Pulmonary artery endothelial cell (primary cell): Measurements from ENCODE around the gene SLC9A3. TPM values are rescaled to one million over a fixed set of nuclear protein-coding genes. Genes with fewer than 3 reads are reported as not detected.

ENCODE experiments used
- DNase-seq: peaks from one replicate; pipeline ENCODE4 v3.0.0-alpha.2; 2011; ENCODE audit warnings: low read depth, low spot score
- total RNA-seq: library from RNA; depleted of rRNA; stranded (reverse); fragments of >200 nt; gene quantifications from 2 replicates; pipeline ENCODE4 v1.2.3, GENCODE V29; 2014

Gene SLC9A3
- total RNA-seq, 1 donor from 2014 or later = 0.92 TPM

DNA sequence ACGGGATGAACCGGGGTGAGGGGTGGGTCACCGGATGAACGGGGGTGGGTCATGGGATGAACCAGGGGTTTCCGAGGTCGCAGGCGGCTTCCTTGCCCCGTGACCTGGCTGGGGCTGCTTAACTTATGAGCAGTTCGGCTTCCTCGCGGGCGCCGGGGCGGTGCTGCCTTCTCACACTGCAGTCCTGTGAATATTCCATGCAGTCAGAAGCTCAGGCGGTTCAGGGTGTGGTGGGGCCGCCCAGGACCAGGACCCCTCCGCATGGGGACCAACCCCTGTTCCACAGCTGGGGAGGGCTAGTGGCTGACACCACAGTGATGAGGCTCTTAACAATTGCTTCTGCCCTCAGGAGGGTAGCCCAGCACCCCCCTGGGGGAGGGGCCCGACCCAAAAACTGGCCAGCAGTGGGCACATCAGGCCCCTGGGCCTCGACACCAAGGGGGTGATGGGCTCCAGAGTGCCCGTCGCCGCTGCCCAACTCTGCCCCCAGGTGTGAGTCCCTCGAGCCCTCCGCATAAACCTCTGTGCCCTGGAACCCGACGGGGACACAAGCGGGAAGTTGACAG, 30.9 kb upstream of the SLC9A3 start:
- no peak for DNase-seq

DNA sequence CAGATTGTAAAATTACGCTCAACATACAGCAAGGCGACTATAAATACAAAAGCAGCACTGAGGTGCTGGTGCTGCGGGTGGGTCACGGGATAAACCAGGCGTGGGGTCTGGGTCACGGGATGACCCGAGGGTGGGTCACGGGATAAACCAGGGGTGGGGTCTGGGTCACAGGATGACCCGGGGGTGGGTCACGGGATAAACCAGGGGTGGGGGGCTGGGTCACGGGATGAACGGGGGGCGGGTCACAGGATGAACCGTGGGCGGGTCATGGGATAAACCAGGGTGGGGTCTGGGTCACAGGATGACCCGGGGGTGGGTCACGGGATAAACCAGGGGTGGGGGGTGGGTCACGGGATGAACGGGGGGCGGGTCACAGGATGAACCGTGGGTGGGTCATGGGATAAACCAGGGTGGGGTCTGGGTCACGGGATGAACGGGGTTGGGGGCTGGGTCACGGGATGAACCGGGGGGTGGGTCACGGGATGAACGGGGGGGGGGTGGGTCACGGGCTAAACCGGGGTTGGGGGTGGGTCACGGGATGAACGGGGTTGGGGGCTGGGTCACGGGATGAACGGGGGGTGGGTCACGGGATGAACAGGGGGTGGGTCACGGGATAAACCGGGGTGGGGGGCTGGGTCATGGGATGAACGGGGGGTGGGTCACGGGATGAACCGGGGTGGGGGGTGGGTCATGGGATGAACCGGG, 30.2 kb upstream of the SLC9A3 start:
- no peak for DNase-seq

DNA sequence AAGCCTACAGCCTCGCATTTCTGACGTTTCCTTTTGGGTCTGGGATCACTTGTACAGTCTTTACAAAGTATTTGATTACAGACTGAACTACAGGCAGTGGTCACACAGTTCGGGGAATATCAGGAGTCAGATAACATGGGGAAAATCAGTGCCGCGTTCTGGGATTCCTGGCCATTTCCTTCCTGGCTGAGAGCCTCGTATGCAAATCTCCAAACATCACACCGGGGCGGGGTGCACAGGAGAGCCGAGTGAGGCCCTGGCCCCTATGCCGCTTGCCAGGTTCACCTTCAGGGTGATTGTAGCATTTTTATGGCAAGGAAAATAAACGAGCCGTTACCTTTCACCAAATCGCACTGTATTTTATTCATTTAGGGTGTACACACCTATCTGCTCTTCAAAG, 29.6 kb upstream of the SLC9A3 start:
- DNase-seq = no peak

DNA sequence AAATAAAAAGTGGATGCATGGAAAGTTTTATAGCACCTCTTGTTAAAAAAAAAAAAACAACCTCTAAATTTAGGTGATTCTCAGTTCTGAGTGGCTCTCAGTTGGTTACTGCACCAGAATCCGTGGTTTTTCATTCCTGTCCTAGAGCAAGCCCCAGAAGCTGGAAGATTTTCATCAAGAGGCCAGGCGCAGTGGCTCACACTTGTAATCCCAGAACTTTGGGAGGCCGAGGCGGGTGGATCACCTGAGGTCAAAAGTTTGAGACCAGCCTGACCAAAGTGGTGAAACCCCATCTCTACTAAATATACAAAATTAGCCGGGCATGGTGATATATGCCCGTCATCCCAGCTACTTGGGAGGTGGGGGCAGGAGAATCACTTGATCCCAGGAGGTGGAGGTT, 27.2 kb upstream of the SLC9A3 start:
- DNase-seq = no peak

DNA sequence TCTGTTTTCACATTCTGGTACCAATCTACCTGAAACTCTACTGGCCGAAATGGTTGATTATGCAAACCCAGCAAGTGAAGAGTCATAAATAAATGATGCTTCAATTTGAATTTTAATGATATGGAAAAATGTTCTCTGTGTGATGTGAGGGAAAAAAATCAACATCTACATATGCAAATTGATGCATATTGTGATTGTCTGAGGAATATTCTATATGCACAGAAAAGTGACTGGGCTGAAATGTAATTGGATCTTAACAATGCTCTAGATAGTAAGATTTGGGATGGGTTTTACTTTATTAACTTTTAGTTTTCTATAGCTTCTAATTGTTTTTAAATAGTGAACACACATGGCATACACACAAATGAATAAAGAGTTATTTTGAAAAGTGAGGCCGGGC, 25.0 kb upstream of the SLC9A3 start:
- no peak for DNase-seq

DNA sequence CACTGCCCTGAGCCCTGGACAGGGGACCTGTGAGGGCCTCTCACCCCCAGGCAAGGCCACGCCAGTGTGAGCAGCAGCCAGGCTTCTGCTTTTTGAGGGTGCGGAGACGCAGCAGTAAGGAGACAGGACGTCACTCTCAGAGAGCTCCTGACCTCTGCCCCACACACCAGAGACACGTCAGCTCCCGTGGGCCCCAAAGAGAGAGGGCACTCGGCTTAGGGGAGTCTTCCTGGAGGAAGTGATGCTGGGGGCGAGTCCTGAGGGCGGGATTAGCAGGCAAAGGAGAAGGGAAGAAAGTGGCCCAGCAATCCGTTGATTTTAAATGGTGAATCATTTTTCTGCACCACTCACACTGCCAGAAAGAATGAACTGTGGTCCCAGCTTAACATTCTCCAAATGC, 24.0 kb upstream of the SLC9A3 start:
- no peak for DNase-seq

DNA sequence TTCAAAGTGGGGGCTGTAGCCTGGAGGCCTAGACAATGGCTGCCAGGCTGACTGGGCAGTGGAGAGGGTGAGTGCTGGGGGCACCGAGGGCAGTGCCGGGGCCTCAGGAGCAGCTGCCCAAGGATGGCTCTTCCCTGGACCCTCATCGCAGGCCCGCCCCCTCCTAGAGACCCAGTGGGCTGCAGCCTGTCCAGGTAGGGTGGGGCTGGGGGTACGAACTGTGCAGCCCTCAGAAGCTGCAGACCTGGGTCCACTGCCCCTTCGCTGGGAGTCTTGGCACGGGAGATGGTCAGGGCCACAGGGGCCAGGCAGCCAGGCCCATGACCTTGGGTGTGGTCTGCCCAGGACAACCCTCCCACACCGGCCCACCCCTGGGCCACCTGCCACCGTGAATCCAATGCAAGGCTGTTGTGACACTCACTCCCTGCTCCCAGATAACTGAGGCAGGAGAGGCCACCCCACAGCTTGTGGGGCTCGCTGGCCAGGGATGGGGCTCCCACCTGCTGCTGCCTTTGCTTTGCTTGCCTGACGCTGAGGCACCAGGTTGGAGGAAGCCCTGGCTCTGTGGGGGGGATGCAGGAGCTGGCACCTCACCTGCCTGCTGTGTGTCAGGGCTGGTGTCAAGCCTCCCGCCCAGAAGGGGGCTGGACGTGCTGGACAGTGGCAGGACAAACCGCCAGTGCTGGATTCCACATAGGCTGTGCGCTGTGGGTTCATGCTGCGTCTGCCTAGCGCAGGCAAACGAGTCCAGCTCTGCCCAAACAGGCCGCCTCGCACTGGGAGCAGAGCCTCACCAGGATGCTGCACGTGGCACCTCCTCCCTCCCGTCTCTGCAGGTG, 23.1 kb upstream of the SLC9A3 start:
- no peak for DNase-seq

DNA sequence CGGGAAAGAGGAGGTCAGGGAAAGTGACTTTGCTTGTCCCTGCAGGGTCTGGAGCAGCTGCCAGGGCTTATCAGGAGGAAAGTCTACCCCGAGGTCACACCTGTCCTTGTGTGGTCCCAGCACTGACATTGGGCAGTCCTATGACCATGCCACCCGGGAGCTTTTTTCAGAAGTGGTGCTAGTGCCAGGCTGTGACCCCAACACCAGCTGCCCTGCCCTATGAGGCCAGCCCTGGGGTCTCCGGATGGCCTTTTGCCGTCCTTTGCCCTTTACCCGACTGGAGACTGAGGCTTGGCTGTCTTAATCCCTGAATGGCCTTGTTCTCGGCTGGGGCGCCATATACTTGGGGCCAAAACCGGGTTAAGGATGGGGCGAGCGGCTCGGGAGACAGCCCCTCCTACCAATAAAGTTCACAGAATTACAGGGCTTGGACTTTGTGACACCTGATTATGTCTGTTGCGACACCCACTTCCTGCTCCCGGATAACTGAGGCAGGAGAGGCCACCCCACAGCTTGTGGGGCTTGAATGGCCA, 22.2 kb upstream of the SLC9A3 start:
- DNase-seq = no peak

DNA sequence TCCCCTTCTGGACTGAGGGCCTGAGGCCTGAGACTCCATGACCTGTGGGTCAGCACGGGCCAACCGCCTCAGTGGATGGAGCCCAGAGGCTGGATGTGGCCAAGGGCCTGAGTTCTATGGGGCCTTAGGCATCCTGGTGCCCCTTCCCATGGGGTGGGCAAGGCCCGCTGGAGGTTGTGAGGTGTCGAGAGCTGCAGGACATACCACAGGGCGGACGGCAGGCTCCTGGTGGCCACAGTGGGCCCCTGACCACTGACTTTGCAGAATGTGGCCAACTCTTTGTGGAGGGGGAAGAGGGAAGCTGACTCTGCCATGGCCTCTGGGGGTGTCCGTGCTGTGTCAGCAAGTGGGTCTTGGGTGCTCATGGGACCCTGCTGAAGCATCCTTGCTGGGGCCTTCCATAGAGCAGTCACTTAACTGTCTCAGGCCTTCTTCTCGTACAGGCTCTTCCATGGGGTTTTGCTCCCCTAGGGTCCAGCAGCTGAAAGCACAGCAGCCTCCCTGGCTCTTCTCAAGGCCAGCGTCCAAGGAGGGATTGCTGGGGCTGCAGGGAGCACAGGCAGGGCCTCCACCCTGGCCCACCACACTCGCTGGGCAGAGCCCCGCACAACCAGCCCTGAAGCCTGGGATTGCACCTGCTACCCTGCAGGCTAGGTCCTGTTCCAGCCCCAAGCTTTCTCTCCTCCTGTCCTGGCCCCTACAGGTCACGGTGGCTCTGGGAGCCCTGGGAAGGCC, 21.6 kb upstream of the SLC9A3 start:
- DNase-seq = no peak

DNA sequence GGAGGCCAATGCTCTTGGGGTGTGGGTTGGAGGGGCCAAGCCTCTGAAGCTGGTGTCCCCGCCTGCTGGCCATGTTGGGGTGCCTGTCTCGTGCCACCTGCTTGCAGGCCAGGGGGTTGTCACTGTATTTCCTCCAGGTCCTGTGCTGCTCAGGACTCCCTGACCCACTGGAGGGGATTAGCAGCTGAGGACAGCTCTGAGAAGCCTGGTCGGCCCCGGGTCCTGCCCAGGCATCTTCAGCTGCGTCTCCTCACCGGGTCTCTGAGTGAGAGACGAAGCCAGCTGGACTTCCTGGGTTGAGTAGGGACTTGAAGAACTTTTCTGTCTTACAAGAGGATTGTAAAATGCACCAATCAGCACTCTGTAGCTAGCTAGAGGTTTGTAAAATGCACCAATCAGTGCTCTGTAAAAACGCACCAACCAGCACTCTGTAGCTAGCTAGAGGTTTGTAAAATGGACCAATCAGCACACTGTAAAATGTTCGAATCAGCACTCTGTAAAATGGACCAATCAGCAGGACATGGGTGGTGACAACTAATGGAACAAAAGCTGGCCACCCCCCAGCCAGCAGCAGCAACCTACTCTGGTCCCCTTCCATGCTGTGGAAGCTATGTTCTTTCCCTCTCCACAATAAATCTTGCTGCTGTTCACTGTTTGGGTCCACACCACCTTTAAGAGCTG, 20.6 kb upstream of the SLC9A3 start:
- DNase-seq = no peak

DNA sequence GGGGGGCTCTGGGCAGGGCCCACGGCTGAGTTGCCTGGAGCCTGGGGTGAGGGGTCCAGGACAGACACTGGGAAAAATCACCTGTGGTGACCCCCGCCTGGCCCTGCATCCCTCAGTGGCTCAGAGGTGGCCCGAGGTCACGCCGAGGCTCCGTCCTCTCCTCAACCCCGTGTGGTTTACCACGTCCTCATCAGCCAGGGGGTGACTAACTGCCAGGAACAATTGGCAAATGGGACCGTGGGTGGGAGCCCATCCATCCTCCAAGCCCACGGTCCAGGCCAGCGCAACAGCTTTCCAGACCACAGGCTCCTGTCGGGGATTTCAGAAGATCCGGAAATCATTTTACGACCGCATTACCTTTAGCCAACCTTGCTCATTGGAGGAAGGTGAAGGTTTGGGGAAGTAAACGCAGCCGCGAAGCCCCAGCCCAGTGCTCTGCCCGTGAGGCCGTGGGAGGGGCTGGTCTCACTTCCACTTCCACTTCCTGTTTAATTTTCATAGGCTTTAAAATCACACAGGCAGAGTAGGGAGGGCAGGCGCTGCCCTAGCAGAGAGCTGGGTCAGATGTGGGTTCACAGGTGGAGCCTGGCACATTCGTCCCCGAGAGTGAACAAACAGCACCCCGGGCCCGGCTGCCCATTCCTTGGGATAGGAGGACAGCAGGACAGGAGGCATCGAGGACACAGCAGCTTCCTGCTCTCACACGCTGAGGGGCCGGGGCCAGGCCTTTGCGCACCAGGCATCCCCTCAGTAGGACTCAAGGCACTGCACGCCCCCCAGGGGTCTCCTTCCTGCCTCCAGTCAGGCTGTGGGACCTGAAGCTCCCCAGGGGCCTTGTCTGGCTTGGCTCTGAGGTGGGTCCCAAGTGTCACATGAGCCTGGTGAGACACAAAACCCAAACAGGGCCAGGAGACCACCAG, 19.8 kb upstream of the SLC9A3 start:
- no peak for DNase-seq

DNA sequence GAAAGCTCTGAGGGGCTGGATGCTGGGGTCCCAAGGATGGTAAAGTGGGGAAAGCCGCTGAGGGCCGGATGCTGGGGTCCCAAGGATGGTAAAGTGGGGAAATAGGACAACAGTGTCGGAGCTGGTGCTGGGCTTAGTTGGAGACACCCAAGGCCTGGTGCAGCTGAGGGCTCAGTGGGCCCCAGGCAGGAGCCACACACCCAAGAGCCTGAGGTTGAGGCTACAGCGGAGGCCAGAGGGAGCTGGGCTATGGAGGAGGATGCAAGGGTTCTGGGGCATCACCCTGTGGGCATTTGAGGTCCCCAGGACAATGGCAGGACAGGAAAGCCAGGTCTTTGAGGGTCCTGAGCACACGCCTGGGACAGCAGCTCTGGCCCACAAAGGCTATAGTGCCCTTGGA, 19.1 kb upstream of the SLC9A3 start:
- DNase-seq = no peak

DNA sequence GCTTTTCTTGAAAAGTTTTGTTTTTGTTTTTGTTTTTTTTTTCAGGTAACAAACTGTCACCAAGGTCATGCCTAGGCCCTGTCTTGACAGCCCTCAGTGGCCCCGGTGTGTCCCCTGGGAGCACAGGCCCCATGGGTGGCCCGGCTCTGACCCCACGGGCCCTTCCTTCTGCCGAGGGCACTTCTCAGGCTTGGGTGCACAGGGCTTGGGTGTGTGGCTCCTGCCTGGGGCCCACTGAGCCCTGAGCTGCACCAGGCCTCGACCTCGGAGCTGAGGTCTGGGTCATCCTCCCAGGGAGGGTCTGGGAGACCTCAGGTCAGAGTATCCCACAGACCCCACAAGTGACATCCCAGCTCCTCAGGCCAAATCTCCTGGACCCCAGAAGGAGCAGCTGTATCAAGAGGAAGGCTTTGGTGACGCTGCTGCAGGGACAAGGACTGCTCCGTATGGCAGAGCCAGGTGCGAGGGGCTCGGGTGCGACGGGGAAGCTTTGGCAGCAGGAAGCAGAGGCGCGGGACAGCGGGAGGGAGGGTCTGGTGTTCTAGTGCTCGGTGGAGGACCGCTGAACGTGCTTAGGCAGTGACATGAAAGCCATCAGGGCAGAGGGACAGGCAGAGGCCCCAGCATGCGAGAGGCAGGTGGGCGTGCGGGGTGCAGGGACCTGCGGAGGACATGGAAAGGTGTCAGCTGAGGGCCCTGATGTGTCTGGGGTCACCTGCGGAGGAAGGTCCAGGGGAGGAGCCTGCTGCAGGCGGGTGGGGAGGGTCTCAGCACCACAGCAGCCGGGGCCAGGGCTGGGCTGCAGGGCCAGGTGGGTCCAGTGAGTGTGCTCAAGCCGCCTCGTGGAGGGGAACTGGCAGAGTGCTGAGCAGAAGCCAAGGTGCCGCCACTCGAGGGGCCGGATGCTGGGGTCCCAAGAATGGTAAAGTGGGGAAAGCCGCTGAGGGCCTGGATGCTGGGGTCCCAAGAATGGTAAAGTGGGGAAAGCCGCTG, 18.4 kb upstream of the SLC9A3 start:
- DNase-seq = no peak

DNA sequence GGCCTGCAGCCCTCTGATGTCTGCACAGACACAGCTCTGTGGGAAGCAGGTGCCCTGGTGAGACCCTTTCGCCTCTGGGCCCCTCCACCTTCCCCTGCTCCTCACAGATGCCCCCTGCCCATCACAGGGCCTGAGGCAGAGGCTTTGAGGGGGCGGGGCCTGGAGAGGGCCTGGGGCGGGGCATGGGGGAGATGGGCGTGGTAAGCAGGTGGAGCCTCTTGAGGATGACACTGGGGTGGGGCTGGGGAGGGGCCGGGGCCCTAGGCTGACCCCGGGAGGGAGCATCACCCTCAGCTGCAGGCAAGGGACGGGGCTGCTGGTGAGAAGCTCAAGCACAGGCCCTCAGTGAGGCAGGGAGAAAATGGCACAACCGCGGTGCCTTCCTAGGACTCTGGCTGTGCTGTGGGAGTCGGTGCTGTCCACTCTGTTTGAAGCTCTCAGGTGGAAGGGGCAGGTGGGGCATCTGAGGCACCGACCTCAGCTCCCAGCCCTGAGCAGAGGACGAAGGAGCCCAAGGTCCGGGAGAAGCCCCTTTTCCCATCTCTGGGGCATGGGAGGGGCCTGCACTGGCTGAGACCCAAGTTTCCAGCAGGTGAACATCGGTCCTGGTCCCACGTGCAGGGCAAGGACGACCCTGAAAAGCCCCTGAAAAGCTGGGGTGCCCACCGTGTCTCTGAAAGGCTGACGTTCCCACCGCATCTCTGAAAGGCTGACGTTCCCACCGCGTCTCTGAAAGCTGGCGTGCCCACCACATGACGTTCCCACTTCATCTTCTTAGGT, 17.5 kb upstream of the SLC9A3 start:
- no peak for DNase-seq

DNA sequence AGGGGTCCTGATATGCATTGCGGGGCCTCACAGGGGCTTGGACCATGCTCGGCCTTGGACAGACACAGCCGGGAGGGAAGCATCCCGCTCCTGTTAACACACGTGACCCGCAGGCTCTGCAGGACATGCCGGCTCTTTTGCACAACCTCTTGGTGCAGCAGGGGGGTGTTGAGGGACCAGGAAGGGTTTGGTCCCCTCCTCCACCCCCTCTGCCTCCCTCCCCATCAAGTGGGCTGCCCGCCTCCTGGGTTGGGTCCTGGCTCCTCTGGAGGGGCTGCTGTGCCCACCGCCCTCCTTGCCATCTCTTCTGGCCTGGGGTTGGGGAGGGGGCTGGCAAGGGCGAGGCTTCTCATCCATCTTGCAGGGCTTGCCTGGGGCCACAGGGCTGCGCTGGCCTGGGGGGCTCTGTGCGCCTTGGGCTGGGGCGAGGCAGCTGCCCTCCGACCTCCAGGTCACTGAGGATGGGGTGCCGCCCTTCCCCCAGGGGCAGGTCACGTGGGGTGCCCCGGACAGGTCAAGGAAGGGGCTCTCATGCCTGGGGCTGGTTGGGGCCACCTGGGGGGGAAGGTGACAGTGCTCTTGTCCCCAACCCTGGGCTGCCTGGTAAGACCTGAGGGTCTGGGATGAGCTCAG, 16.8 kb upstream of the SLC9A3 start:
- DNase-seq = no peak

DNA sequence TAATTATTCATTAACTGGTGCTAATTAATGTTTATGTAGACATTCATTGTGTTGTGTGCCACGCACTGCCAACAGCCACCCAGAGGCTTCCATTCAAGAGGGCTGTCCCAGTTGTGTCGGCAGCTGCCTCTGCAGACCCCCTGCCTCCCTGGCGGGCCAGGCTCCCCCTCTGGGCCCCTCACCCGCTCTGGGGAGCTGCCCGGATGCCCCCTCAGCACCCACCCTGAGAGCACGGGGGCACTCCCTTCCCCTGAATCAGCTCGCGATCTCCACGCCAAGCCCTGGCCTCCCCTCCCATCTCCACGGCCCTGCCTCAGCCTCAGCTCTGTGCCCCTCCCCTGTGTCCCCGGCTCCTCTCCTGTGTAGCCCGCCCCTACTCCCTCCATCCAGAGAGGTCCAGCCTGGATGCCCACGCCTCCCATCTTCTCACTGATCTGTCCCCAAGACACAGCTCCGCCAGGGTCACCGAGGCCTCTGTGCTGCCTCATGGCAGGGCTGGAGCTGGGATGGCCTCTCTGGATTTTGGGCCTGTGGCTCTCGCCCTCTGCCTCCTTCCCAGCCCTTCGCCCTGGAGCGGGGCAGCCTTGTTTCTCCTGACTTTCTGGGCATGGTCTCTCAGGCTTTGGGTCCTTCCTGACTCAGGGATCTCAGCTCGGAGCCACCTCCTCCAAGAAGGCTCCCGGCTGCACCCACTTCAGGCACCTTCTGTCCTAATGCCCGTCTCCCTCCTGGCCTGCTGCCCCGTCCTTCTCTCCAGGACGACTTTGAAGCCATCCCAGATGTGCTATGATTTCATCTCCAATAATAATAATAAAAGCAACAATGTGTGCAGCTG, 16.0 kb upstream of the SLC9A3 start:
- no peak for DNase-seq
